Activated CD8-positive, alpha-beta T cell treated with anti-CD3 and anti-CD28 coated beads for 36 hours (primary cell): Measurements from ENCODE around the gene CTNNA3. TPM values are rescaled to one million over a fixed set of nuclear protein-coding genes. Genes with fewer than 3 reads are reported as not detected.

ENCODE experiments used
- ATAC-seq: fragments of 200-7000 bp; cut with Tn5 transposase; one replicate; pipeline ENCODE4 v1.10.0; 2021; ENCODE audit warnings: mild to moderate bottlenecking, moderate library complexity
- CTCF ChIA-PET: fragments of 350-600 bp; sonication (Branson Sonifier 250); formaldehyde crosslinking; loops from one replicate; lab custom pipeline; 2021; ENCODE audit warnings: antibody characterized with exemption; lab: Charles Lee
- POLR2A ChIA-PET: fragments of 350-600 bp; sonication (Branson Sonifier 250); formaldehyde crosslinking; loops from one replicate; lab custom pipeline; 2021; ENCODE audit warnings: antibody characterized with exemption; lab: Charles Lee
- DNase-seq: peaks from one replicate; pipeline ENCODE4 v3.0.0-alpha.2; 2020
- H3K27ac Mint-ChIP-seq: one replicate; pipeline ENCODE4 v1.8.0; 2021; ENCODE audit warnings: mild to moderate bottlenecking, mixed read lengths
- H3K27me3 Mint-ChIP-seq: one replicate; pipeline ENCODE4 v1.8.0; 2021; ENCODE audit warnings: mixed read lengths
- H3K36me3 Mint-ChIP-seq: one replicate; pipeline ENCODE4 v1.8.0; 2021; ENCODE audit warnings: low read depth, mixed read lengths
- H3K4me1 Mint-ChIP-seq: one replicate; pipeline ENCODE4 v1.8.0; 2021; ENCODE audit warnings: low read depth, mixed read lengths
- H3K4me3 Mint-ChIP-seq: one replicate; pipeline ENCODE4 v1.8.0; 2021; ENCODE audit warnings: mild to moderate bottlenecking, moderate library complexity, mixed read lengths
- H3K9me3 Mint-ChIP-seq: one replicate; pipeline ENCODE4 v1.8.0; 2021; ENCODE audit warnings: mixed read lengths
- intact Hi-C: fragments of 100-400 bp; cut with micrococcal nuclease; formaldehyde crosslinking; loops from one replicate; pipeline ENCODE4 v1.10.0; 2022
- total RNA-seq, 2 experiments: library from RNA; stranded (reverse); gene quantifications; one replicate each; pipeline ENCODE4 v1.2.3, GENCODE V29; 2021
- TF ChIP-seq, protein P1 (sequence below): fragments of 200-600 bp; IDR thresholded peaks from one replicate; pipeline ENCODE4 v1.8.0; 2022; ENCODE audit warnings: antibody characterized with exemption, mild to moderate bottlenecking

Gene CTNNA3
- total RNA-seq, 2 experiments from 2014 or later, result not detected

DNA sequence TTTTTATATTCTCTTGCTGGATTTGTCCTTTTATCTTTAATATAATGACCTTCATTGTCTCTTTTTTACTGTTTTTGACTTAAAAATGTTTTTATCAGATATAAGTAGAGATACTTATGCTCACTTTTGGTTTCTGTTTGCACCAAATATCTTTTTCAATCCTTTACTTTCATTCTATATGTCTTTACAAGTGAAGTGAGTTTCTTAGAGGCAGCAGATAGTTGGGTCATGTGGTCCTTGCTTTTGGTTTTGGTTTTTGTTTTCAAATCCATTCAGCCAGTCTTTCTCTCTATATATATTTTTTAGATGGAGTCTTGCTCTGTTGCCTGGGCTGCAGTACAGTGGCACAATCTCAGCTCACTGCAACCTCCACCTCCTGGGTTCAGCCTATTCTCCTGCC, 1702.5 kb downstream of the CTNNA3 start:
- Mint-ChIP-seq H3K36me3 (no peaks in the 10 kb centered on the region), H3K27me3 (no peaks in the 10 kb centered on the region), H3K27ac (no peak overlapping the region), H3K4me3 (no peak overlapping the region), H3K4me1 (no peaks in the 10 kb centered on the region), H3K9me3 (peaks cover 15% of the 10 kb centered on the region)
- TF ChIP-seq, protein P1, sequence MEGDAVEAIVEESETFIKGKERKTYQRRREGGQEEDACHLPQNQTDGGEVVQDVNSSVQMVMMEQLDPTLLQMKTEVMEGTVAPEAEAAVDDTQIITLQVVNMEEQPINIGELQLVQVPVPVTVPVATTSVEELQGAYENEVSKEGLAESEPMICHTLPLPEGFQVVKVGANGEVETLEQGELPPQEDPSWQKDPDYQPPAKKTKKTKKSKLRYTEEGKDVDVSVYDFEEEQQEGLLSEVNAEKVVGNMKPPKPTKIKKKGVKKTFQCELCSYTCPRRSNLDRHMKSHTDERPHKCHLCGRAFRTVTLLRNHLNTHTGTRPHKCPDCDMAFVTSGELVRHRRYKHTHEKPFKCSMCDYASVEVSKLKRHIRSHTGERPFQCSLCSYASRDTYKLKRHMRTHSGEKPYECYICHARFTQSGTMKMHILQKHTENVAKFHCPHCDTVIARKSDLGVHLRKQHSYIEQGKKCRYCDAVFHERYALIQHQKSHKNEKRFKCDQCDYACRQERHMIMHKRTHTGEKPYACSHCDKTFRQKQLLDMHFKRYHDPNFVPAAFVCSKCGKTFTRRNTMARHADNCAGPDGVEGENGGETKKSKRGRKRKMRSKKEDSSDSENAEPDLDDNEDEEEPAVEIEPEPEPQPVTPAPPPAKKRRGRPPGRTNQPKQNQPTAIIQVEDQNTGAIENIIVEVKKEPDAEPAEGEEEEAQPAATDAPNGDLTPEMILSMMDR, result no peak
- ATAC-seq (no peak), DNase-seq (no peak)
- POLR2A ChIA-PET, result no interaction called here
- CTCF ChIA-PET, result no interaction called here
- intact Hi-C loops, result no loop called here

DNA sequence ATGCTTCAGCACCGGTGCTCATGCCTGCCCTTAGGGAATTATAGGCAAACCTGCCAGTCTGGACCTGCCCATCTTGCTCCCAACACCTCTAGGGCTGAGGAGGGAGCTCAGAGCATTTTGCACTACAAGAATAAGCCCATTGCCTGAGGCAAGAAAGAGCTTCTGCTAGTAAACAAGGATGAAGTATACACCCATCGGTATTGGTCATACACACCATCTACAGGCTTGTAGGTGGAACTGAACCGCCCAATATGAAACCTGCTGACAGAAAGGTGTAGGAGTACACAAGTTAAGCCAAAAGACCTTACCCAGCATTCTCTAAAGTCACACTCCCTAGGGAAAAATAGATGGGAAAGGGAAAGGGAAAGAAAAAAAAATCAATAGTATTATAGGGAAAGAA, 1727.1 kb downstream of the CTNNA3 start:
- H3K36me3 Mint-ChIP-seq, result no peaks in the 10 kb centered on the region
- DNase-seq, result no peak
- CTCF ChIA-PET, result interaction anchor here (0.6 to 0.8 kb wide), 2 partner anchors 11 to 405 kb away, joined by 3 read pairs; no protein-coding TSS in a partner anchor

DNA sequence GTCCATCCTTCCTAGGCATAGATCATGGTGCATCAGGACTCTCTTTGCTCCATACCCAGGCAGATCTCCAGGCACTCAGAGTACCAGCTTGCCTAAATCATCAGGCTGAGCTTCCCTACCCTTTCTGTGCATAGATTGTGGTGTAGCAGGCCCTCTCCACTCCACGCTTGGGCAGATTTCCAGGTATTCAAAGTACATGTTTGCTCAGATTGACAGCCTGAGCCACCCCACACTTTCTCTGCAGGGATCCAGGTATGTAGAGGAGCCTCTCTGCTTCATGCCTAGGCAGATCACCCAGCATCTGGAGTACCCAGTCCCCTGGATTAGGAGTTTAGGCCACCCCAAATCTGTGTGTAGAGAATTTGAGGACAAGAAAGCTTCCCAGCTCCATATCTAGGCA, 1727.6 kb downstream of the CTNNA3 start:
- DNase-seq (no peak), ATAC-seq (no peak)
- intact Hi-C loops, result no loop called here
- Mint-ChIP-seq H3K4me1 (no peaks in the 10 kb centered on the region), H3K36me3 (no peaks in the 10 kb centered on the region), H3K27me3 (no peaks in the 10 kb centered on the region), H3K9me3 (peaks cover 7% of the 10 kb centered on the region), H3K4me3 (no peak overlapping the region), H3K27ac (no peak overlapping the region)
- TF ChIP-seq, protein P1, result no peak
- POLR2A ChIA-PET, result no interaction called here
- CTCF ChIA-PET, result interaction anchor here (0.6 to 0.8 kb wide), 2 partner anchors 11 to 405 kb away, joined by 3 read pairs; no protein-coding TSS in a partner anchor

More for the DNA sequence above, 1727.1 kb downstream of the CTNNA3 start:
- no peaks in the 10 kb centered on the region for H3K4me1 Mint-ChIP-seq
- no peak for ATAC-seq
- H3K27ac Mint-ChIP-seq, result no peak overlapping the region
- POLR2A ChIA-PET, result no interaction called here
- H3K4me3 Mint-ChIP-seq, result no peak overlapping the region
- H3K9me3 Mint-ChIP-seq, result peaks cover 7% of the 10 kb centered on the region
- H3K27me3 Mint-ChIP-seq, result no peaks in the 10 kb centered on the region
- intact Hi-C loops, result no loop called here
- TF ChIP-seq, protein P1, result no peak

DNA sequence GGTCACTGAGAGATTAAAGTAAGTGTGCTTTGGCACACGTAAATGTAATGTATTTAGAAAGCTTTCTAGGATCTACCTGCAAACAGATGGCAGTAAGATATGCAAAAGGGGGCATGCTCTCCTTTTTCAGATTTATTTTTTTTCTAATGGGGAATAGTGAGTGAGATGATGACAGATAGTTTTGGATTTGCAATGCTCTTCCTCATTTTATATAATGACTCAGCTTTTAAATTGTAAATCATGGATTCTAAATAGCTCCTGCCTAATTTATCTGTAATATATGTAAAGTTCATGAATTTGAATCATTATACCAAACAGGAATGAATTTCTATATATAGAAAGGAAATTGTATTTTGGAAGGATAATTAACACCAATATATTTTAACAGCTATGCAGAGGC, 1731.8 kb downstream of the CTNNA3 start:
- POLR2A ChIA-PET, result no interaction called here
- DNase-seq (no peak), ATAC-seq (no peak)
- Mint-ChIP-seq H3K27me3 (no peaks in the 10 kb centered on the region), H3K36me3 (no peaks in the 10 kb centered on the region), H3K4me1 (no peaks in the 10 kb centered on the region), H3K4me3 (no peak overlapping the region), H3K9me3 (peaks cover 5% of the 10 kb centered on the region), H3K27ac (no peak overlapping the region)
- intact Hi-C loops, result no loop called here
- TF ChIP-seq, protein P1, result no peak
- CTCF ChIA-PET, result no interaction called here

DNA sequence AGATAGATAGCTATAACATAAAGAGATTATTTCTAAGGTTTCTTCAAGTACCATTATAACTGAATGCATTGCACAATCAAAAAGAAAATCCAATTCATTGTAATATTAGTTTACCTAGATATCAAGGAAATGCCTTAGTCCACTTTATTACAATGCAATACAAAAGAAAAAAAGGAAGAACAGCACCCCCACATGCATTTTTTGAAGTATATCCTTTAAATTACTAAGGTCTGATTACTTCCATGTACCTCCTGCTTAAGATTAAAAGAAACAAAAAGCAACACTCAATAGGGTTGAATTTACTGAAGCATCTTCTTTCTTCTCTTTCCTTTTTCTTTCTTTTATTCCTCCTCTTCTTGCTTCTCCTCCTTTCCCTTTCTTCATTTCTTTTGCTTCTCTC, 1743.9 kb downstream of the CTNNA3 start:
- DNase-seq (no peak), ATAC-seq (no peak)
- Mint-ChIP-seq H3K4me1 (no peaks in the 10 kb centered on the region), H3K36me3 (no peaks in the 10 kb centered on the region), H3K27ac (no peak overlapping the region), H3K27me3 (no peaks in the 10 kb centered on the region), H3K9me3 (peaks cover 10% of the 10 kb centered on the region), H3K4me3 (no peak overlapping the region)
- intact Hi-C loops, result no loop called here
- POLR2A ChIA-PET, result no interaction called here
- TF ChIP-seq, protein P1, result no peak
- CTCF ChIA-PET, result no interaction called here
